Peyer's patch (tissue), 4 donors: Measurements from ENCODE around the gene GLRX3. TPM values are rescaled to one million over a fixed set of nuclear protein-coding genes. Genes with fewer than 3 reads are reported as not detected.
A peak's percentile ranks its signal among the peaks of the same experiment; 100 is the strongest.

ENCODE experiments used
- DNase-seq, 3 donors: peaks; one replicate each; pipeline ENCODE4 v3.0.0-alpha.2; 2017 to 2019
- H3K27ac ChIP-seq, 4 donors: fragments of 200-600 bp; sonication (generic); one replicate each; pipeline ENCODE4 v1.5.1; 2016 to 2019
- H3K27me3 ChIP-seq, 2 donors: fragments of 200-600 bp; sonication (generic); one replicate each; pipeline ENCODE4 v1.5.1; 2019
- H3K36me3 ChIP-seq, 3 donors: fragments of 200-600 bp; sonication (generic); one replicate each; pipeline ENCODE4 v1.5.1; 2016 to 2019
- H3K4me1 ChIP-seq, 4 donors: fragments of 200-600 bp; sonication (generic); one replicate each; pipeline ENCODE4 v1.5.1; 2016 to 2019
- H3K4me3 ChIP-seq, 4 donors: fragments of 200-600 bp; sonication (generic); 1 replicate in 3 of 4; 2 replicates in 1 of 4; pipeline ENCODE4 v1.5.1; 2016 to 2019; ENCODE audit warnings: mild to moderate bottlenecking in 1 of 4
- H3K9me3 ChIP-seq, 4 donors: fragments of 200-600 bp; sonication (generic); one replicate each; pipeline ENCODE4 v1.5.1; 2016 to 2019; ENCODE audit warnings: mild to moderate bottlenecking in 1 of 4
- CTCF ChIP-seq, 6 experiments: fragments of 450-650 bp in 4 of 6; fragments of 200-600 bp in 2 of 6; sonication (generic) in 1 of 6; IDR thresholded peaks; one replicate each; pipeline ENCODE4 v1.5.1; 2017 to 2019; ENCODE audit warnings: antibody characterized with exemption in 6 of 6, mild to moderate bottlenecking in 3 of 6, moderate library complexity in 1 of 6
- POLR2A ChIP-seq, 2 donors: fragments of 450-650 bp; IDR thresholded peaks; one replicate each; pipeline ENCODE4 v1.5.1; 2017; ENCODE audit warnings: antibody characterized with exemption in 2 of 2, mild to moderate bottlenecking in 2 of 2, moderate library complexity in 2 of 2
- total RNA-seq, 4 donors: library from RNA; depleted of rRNA; stranded (reverse); fragments of >200 nt; gene quantifications; one replicate each; pipeline ENCODE4 v1.1.0, GENCODE V29; 2016

GLRX3 gene
- total RNA-seq, 4 donors from 2014 or later = 23.9 to 53.8 (median 30.6) TPM

- Histone ChIP-seq H3K36me3 (peaks cover 0 to 1% (median 0%) of the 10 kb centered on the region in 3 donors), H3K27ac (peak overlapping the region; percentile 69 to 87 (median 76)), H3K9me3 (no peaks in the 10 kb centered on the region), H3K4me3 (peak overlapping the region; percentile 70 to 91 (median 84)), H3K27me3 (no peaks in the 10 kb centered on the region), H3K4me1 (peaks cover 0 to 45% (median 16%) of the 10 kb centered on the region in 4 donors)
- DNase-seq = no peak
- TF ChIP-seq CTCF (IDR thresholded peaks at IDR 0.05) (no peak), POLR2A (IDR thresholded peaks at IDR 0.05) (no peak)
Measured at GRCh38 chr10:130137090-130137448, 878 bp downstream of the GLRX3 start.

GRCh38 chr10:130137659-130138478 lies 1.7 kb downstream of the GLRX3 start:
- Histone ChIP-seq H3K4me3 (peak overlapping the region in 2 of 4 donors; percentile 70 to 86), H3K9me3 (no peaks in the 10 kb centered on the region), H3K4me1 (peaks cover 0 to 50% (median 16%) of the 10 kb centered on the region in 4 donors), H3K36me3 (peaks cover 0 to 5% (median 0%) of the 10 kb centered on the region in 3 donors), H3K27me3 (no peaks in the 10 kb centered on the region), H3K27ac (no peak overlapping the region)
- DNase-seq = no peak
- no peak for TF ChIP-seq CTCF (IDR thresholded peaks at IDR 0.05)
- no peak for TF ChIP-seq POLR2A (IDR thresholded peaks at IDR 0.05)

DNA sequence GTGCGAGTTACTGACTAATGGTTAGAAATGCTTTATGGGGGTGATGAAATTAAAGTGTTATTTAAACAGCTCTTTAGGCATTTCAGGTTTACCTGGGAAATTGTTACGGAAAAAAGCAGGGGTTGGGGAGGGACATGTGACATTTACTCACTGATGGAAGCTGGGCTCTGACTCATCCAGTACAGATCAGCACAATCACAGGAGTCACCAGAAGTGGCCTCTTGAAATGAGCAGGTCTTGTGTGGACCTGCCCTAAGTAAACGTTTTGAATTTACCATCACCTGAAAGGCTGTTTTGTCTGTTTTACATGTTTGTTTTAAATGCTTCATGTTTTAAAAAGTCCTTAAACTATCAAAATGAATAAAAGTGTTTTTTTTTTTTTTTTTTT lies 2.3 kb downstream of the GLRX3 start:
- Histone ChIP-seq H3K36me3 (peaks cover 0 to 5% (median 0%) of the 10 kb centered on the region in 3 donors), H3K4me1 (peaks cover 0 to 50% (median 16%) of the 10 kb centered on the region in 4 donors), H3K27me3 (no peaks in the 10 kb centered on the region), H3K27ac (no peak overlapping the region), H3K4me3 (no peak overlapping the region), H3K9me3 (no peaks in the 10 kb centered on the region)
- DNase-seq = peak in 1 of 3 donors; percentile 57
- TF ChIP-seq POLR2A (IDR thresholded peaks at IDR 0.05) = no peak
- TF ChIP-seq CTCF (IDR thresholded peaks at IDR 0.05) = no peak

DNA sequence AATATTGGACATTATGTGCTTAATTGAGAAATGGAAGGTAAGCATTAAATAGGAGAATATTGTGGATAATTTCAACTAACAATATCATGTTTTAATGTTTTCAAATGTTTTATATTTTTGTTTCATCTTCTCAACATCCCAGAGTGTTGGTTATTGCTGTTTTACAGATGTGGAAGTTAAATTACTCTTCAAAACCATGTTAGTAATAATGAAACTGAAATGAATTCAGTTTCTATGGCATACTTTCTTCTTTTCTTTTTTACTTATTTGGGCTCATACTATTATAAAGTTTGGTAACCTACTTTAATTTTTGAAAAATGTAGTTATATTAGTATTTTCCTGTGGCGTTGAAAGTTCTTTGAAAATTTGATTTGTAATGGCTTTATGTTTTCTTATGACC lies 4.2 kb downstream of the GLRX3 start:
- H3K27ac ChIP-seq = no peak overlapping the region
- no peak for DNase-seq
- H3K36me3 ChIP-seq = peaks cover 0 to 9% (median 0%) of the 10 kb centered on the region in 3 donors
- H3K4me3 ChIP-seq = no peak overlapping the region
- H3K4me1 ChIP-seq = peaks cover 0 to 49% (median 17%) of the 10 kb centered on the region in 4 donors
- TF ChIP-seq POLR2A (IDR thresholded peaks at IDR 0.05) = no peak
- no peak for TF ChIP-seq CTCF (IDR thresholded peaks at IDR 0.05)
- no peaks in the 10 kb centered on the region for H3K9me3 ChIP-seq
- no peaks in the 10 kb centered on the region for H3K27me3 ChIP-seq

DNA sequence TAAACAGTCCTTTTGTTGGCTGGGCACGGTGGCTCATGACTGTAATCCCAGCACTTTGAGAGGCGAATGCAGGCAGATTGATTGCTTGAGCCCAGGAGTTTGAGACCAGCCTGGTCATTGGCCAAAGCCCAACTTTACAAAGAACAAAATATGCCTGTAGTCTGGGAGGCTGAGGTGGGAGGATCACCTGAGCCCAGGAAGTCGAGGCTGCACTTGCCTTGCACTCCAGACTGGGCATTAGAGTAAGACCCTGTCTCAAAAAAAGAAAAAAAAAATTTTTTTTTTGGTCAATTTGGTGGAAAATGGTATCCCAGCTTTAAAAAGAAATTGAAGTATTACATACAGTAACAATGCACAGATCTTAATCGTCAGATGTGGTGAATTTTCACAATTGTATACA lies 4.8 kb downstream of the GLRX3 start:
- no peak for DNase-seq
- Histone ChIP-seq H3K4me1 (peaks cover 0 to 45% (median 18%) of the 10 kb centered on the region in 4 donors), H3K9me3 (no peaks in the 10 kb centered on the region), H3K4me3 (no peak overlapping the region), H3K27ac (no peak overlapping the region), H3K27me3 (no peaks in the 10 kb centered on the region), H3K36me3 (peaks cover 0 to 16% (median 0%) of the 10 kb centered on the region in 3 donors)
- no peak for TF ChIP-seq CTCF (IDR thresholded peaks at IDR 0.05)
- TF ChIP-seq POLR2A (IDR thresholded peaks at IDR 0.05) = no peak
